GM06990 (cell line): Measurements from ENCODE around the gene CLMN.

ENCODE experiments used
- DNase-seq: peaks from one replicate; pipeline ENCODE4 v3.0.0-alpha.2; 2011; ENCODE audit not compliant: insufficient read length; ENCODE audit errors: extremely low read depth
- H3K27me3 ChIP-seq: replicated peaks from 2 replicates; pipeline ENCODE4 v1.6.0; 2011; ENCODE audit warnings: low read length; ENCODE audit not compliant: control insufficient read depth, insufficient read depth
- H3K36me3 ChIP-seq: 2 replicates; pipeline ENCODE4 v1.5.1; 2011; ENCODE audit warnings: low read length; ENCODE audit not compliant: control insufficient read depth, insufficient read depth
- H3K4me3 ChIP-seq: replicated peaks from 2 replicates; pipeline ENCODE4 v1.5.1; 2011; ENCODE audit warnings: low read depth, mild to moderate bottlenecking, control low read depth, low read length
- CTCF ChIP-seq: IDR thresholded peaks from 2 replicates; pipeline ENCODE4 v1.5.1; 2011; ENCODE audit warnings: low read length, control low read depth, mild to moderate bottlenecking, inconsistent platforms; ENCODE audit not compliant: insufficient read depth, poor library complexity, severe bottlenecking

Gene CLMN

GRCh38 chr14:95137804-95138167 lies 181.9 kb downstream of the CLMN start:
- no peak for DNase-seq
- Histone ChIP-seq H3K27me3 (no peaks in the 10 kb centered on the region), H3K4me3 (no peak overlapping the region), H3K36me3 (no peaks in the 10 kb centered on the region)
- no peak for TF ChIP-seq CTCF

GRCh38 chr14:95137164-95137803 lies 182.4 kb downstream of the CLMN start:
- no peak for DNase-seq
- no peak for TF ChIP-seq CTCF

GRCh38 chr14:95136631-95137030 lies 183.1 kb downstream of the CLMN start:
- no peak for TF ChIP-seq CTCF
- DNase-seq: no peak
- no peaks in the 10 kb centered on the region; the same call in 1 of the 2 replicates for H3K36me3 ChIP-seq
- H3K4me3 ChIP-seq: no peak overlapping the region
- H3K27me3 ChIP-seq: no peaks in the 10 kb centered on the region

More at GRCh38 chr14:95137164-95137803, 182.4 kb downstream of the CLMN start:
- no peak overlapping the region for H3K4me3 ChIP-seq
- no peaks in the 10 kb centered on the region for H3K36me3 ChIP-seq
- H3K27me3 ChIP-seq: no peaks in the 10 kb centered on the region

- no peaks in the 10 kb centered on the region for H3K27me3 ChIP-seq
- no peak for DNase-seq
- H3K4me3 ChIP-seq: no peak overlapping the region
- TF ChIP-seq CTCF: no peak
- H3K36me3 ChIP-seq: peaks cover 2% of the 10 kb centered on the region
These were observed 185.3 kb downstream of the CLMN start for GRCh38 chr14:95134304-95134933.

GRCh38 chr14:95133282-95133681 lies 186.4 kb downstream of the CLMN start:
- peaks cover 2% of the 10 kb centered on the region for H3K36me3 ChIP-seq
- no peak for DNase-seq
- TF ChIP-seq CTCF: no peak
- no peaks in the 10 kb centered on the region for H3K27me3 ChIP-seq
- no peak overlapping the region for H3K4me3 ChIP-seq
